ENCODE measurements around the gene ATP11A.
"Not testable (repeated sequence)": the region's sequence is repeated elsewhere in the genome, so short reads cannot be mapped to it uniquely, and the experiment has no call there.

Gene ATP11A

GRCh38 chr13:112872657-112873631 is 183.1 kb downstream of the ATP11A start:
- H3K27ac ChIP-seq (ENCODE audit: low read length); H3K4me1 ChIP-seq (ENCODE audit: control insufficient read depth in 1 of 2, insufficient read depth in 2 of 2, low read length in 2 of 2); H3K9me3 ChIP-seq (ENCODE audit: control insufficient read depth in 1 of 2, low read length in 2 of 2); H3K27me3 ChIP-seq (ENCODE audit: low read depth, low read length); H3K4me3 ChIP-seq (ENCODE audit: low read depth in 1 of 2, low read length in 2 of 2): not testable (repeated sequence)
- H3K36me3 ChIP-seq (ENCODE audit: control insufficient read depth in 1 of 2, insufficient read depth in 2 of 2, low read length in 2 of 2): peaks cover 4 to 30% of the 10 kb centered on the region in 2 donors

GRCh38 chr13:112873851-112874750 is 184.3 kb downstream of the ATP11A start:
- no peaks in the 10 kb centered on the region for H3K9me3 ChIP-seq (ENCODE audit: control insufficient read depth in 1 of 2, low read length in 2 of 2)
- H3K27ac ChIP-seq (ENCODE audit: low read length): no peak overlapping the region
- H3K36me3 ChIP-seq (ENCODE audit: control insufficient read depth in 1 of 2, insufficient read depth in 2 of 2, low read length in 2 of 2): peaks cover 9 to 39% of the 10 kb centered on the region in 2 donors
- no peak overlapping the region for H3K4me3 ChIP-seq (ENCODE audit: low read depth in 1 of 2, low read length in 2 of 2)
- peaks cover 0 to 5% of the 10 kb centered on the region in 2 donors for H3K4me1 ChIP-seq (ENCODE audit: control insufficient read depth in 1 of 2, insufficient read depth in 2 of 2, low read length in 2 of 2)
- no peaks in the 10 kb centered on the region for H3K27me3 ChIP-seq (ENCODE audit: low read depth, low read length)

DNA sequence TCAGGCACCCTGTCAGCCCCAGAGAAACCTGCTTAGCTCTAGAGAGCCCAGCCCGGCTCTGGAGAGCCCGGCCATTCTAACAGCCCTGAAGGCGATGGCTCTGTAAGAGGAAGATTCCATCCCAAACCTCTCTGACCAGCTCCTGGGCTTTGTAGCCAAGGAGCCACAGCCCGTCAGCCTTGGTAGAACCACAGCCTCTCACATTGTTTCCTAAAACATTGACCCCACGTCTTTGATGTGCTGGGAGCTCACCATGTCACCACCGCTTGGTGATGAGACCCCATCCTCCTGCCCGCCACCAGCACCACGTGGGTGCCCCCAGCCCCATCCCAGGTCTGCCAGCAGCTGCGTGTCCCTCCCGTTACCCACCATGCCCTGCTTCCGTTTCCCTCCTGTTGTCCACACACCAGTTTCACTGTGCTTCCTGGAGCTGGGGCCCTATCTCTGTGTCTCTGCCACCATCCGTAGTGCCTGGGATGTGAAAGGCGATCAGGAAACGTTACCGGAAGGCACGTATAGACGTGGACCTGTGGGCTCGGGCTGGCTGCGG is 185.0 kb downstream of the ATP11A start:
- H3K27ac ChIP-seq (ENCODE audit: low read length): no peak overlapping the region
- peaks cover 9 to 39% of the 10 kb centered on the region in 2 donors for H3K36me3 ChIP-seq (ENCODE audit: control insufficient read depth in 1 of 2, insufficient read depth in 2 of 2, low read length in 2 of 2)
- no peaks in the 10 kb centered on the region for H3K27me3 ChIP-seq (ENCODE audit: low read depth, low read length)

GRCh38 chr13:112875627-112876026 is 185.8 kb downstream of the ATP11A start:
- Histone ChIP-seq H3K36me3 (ENCODE audit: control insufficient read depth in 1 of 2, insufficient read depth in 2 of 2, low read length in 2 of 2) (peaks cover 9 to 47% of the 10 kb centered on the region in 2 donors), H3K4me1 (ENCODE audit: control insufficient read depth in 1 of 2, insufficient read depth in 2 of 2, low read length in 2 of 2) (peaks cover 0 to 5% of the 10 kb centered on the region in 2 donors), H3K27ac (ENCODE audit: low read length) (no peak overlapping the region), H3K9me3 (ENCODE audit: control insufficient read depth in 1 of 2, low read length in 2 of 2) (no peaks in the 10 kb centered on the region), H3K27me3 (ENCODE audit: low read depth, low read length) (no peaks in the 10 kb centered on the region), H3K4me3 (ENCODE audit: low read depth in 1 of 2, low read length in 2 of 2) (no peak overlapping the region)

More for the DNA sequence above, 185.0 kb downstream of the ATP11A start:
- peaks cover 0 to 5% of the 10 kb centered on the region in 2 donors for H3K4me1 ChIP-seq (ENCODE audit: control insufficient read depth in 1 of 2, insufficient read depth in 2 of 2, low read length in 2 of 2)
- H3K9me3 ChIP-seq (ENCODE audit: control insufficient read depth in 1 of 2, low read length in 2 of 2): no peaks in the 10 kb centered on the region
- no peak overlapping the region for H3K4me3 ChIP-seq (ENCODE audit: low read depth in 1 of 2, low read length in 2 of 2)

DNA sequence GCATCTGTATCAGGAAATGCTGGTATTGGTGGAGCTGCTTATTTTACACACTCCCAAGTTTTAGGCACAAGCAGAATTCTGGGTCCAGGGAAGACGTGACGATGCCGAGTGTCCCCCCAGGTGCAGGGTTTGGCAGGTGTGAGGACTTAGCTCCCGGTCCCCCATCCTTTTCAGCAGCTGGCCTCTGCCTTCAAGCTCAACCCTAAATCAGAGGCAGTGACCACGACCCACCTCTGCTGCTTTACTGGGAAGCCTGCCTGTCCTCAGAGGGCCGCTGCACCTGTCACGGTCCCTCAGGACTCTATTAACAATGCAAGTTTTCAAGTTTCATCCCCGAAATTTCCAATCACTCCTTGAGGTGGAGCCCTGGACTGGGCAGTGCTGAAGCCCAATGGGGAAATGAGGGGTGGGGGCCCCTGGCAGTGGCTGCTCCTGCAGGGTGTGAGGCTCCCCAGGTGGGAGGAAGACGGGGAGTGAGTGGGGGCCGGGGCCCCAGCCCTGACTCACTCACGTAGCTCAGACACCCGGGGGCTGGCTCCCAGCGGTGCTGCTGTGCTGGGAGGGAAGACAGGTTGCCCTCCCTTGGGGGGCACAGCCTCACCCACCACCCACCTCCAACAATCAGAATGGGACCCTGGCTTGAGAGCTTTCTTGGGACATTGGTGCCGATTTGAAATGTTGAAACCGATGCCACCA is 186.6 kb downstream of the ATP11A start:
- H3K9me3 ChIP-seq (ENCODE audit: control insufficient read depth in 1 of 2, low read length in 2 of 2): no peaks in the 10 kb centered on the region
- peaks cover 12 to 55% of the 10 kb centered on the region in 2 donors for H3K36me3 ChIP-seq (ENCODE audit: control insufficient read depth in 1 of 2, insufficient read depth in 2 of 2, low read length in 2 of 2)
- H3K4me3 ChIP-seq (ENCODE audit: low read depth in 1 of 2, low read length in 2 of 2): no peak overlapping the region
- no peaks in the 10 kb centered on the region for H3K27me3 ChIP-seq (ENCODE audit: low read depth, low read length)
- H3K27ac ChIP-seq (ENCODE audit: low read length): no peak overlapping the region
- peaks cover 0 to 5% of the 10 kb centered on the region in 2 donors for H3K4me1 ChIP-seq (ENCODE audit: control insufficient read depth in 1 of 2, insufficient read depth in 2 of 2, low read length in 2 of 2)

- Histone ChIP-seq H3K27me3 (ENCODE audit: low read depth, low read length) (no peaks in the 10 kb centered on the region), H3K27ac (ENCODE audit: low read length) (no peak overlapping the region), H3K4me3 (ENCODE audit: low read depth in 1 of 2, low read length in 2 of 2) (no peak overlapping the region), H3K9me3 (ENCODE audit: control insufficient read depth in 1 of 2, low read length in 2 of 2) (no peaks in the 10 kb centered on the region), H3K4me1 (ENCODE audit: control insufficient read depth in 1 of 2, insufficient read depth in 2 of 2, low read length in 2 of 2) (peaks cover 0 to 5% of the 10 kb centered on the region in 2 donors), H3K36me3 (ENCODE audit: control insufficient read depth in 1 of 2, insufficient read depth in 2 of 2, low read length in 2 of 2) (peaks cover 12 to 57% of the 10 kb centered on the region in 2 donors)
Observed at GRCh38 chr13:112877066-112877465, 187.2 kb downstream of the ATP11A start.

DNA sequence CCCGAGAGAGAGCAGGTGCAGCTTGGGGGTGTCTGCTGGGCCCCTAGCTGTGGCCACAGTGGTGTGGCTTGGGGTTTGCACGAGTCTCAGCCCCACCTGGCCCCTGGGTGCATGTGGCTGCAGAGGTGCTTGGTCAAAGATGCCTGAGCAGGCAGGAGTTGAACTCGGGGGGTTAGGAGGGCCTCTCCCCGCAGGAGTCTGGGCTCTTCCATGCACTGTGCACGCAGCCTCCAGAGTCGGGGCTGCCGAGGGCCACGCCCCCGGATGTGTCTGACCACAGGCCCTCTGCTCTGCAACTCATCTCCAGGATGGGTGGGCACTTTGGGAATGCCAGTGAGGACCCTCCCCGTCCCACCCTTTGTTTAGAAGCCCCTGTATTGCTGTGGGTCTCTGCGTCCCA is 187.7 kb downstream of the ATP11A start:
- peaks cover 12 to 62% of the 10 kb centered on the region in 2 donors for H3K36me3 ChIP-seq (ENCODE audit: control insufficient read depth in 1 of 2, insufficient read depth in 2 of 2, low read length in 2 of 2)
- peaks cover 0 to 5% of the 10 kb centered on the region in 2 donors for H3K4me1 ChIP-seq (ENCODE audit: control insufficient read depth in 1 of 2, insufficient read depth in 2 of 2, low read length in 2 of 2)
- no peak overlapping the region for H3K27ac ChIP-seq (ENCODE audit: low read length)
- H3K27me3 ChIP-seq (ENCODE audit: low read depth, low read length): no peaks in the 10 kb centered on the region
- no peaks in the 10 kb centered on the region for H3K9me3 ChIP-seq (ENCODE audit: control insufficient read depth in 1 of 2, low read length in 2 of 2)
- H3K4me3 ChIP-seq (ENCODE audit: low read depth in 1 of 2, low read length in 2 of 2): no peak overlapping the region

DNA sequence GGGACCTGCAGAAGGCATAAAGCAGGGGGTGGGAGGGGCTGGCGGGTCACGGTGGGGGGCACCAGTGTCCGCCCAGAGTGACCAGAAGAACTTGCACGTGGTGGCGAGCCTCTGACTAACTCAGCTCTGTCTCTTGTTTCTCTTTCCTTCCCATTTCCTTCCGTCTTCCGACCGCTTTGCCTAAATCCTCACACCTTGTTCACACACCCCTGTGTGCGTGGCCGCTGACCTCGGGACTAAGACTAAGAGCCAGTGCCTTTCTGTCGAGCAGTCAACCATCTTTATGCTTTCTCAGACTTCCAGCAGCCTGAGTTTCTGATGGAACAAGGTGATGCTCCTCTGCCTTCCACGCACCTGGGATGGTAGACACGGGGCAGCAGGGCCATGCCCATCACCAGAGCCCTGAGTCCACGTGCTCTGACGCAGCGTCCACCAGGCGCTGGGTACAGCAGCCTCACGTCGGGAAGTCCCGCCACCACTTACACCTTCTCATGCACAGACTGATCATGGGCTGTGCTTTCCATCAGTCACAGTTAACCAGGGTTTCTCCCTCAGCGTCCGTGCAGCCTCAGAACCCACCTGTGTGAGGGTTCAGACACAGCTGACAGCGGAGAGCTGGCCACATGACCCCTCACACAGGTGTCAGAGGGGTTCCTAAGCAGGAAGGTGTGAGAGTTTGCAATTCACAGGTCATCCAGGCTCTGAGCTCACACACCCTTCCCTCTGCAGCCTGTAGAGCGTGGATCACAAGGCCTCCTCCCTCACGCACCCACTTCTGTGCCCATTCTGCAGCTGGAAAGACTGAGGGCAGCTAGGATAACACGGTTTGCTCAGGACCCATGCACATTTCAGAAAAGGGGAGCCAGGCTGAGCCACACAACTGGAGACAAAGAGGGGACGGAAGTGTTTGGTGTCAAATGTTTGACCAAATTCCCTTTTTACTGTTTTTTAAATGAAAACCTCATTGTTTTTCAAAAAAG is 188.4 kb downstream of the ATP11A start:
- H3K4me3 ChIP-seq (ENCODE audit: low read depth in 1 of 2, low read length in 2 of 2): no peak overlapping the region
- peaks cover 12 to 69% of the 10 kb centered on the region in 2 donors for H3K36me3 ChIP-seq (ENCODE audit: control insufficient read depth in 1 of 2, insufficient read depth in 2 of 2, low read length in 2 of 2)
- H3K27me3 ChIP-seq (ENCODE audit: low read depth, low read length): no peaks in the 10 kb centered on the region
- H3K9me3 ChIP-seq (ENCODE audit: control insufficient read depth in 1 of 2, low read length in 2 of 2): no peaks in the 10 kb centered on the region
- H3K27ac ChIP-seq (ENCODE audit: low read length): no peak overlapping the region
- H3K4me1 ChIP-seq (ENCODE audit: control insufficient read depth in 1 of 2, insufficient read depth in 2 of 2, low read length in 2 of 2): peaks cover 0 to 5% of the 10 kb centered on the region in 2 donors

- Histone ChIP-seq H3K27me3 (ENCODE audit: low read depth, low read length) (no peaks in the 10 kb centered on the region), H3K9me3 (ENCODE audit: control insufficient read depth in 1 of 2, low read length in 2 of 2) (no peaks in the 10 kb centered on the region), H3K4me3 (ENCODE audit: low read depth in 1 of 2, low read length in 2 of 2) (no peak overlapping the region), H3K4me1 (ENCODE audit: control insufficient read depth in 1 of 2, insufficient read depth in 2 of 2, low read length in 2 of 2) (peaks cover 0 to 3% of the 10 kb centered on the region in 2 donors), H3K36me3 (ENCODE audit: control insufficient read depth in 1 of 2, insufficient read depth in 2 of 2, low read length in 2 of 2) (peaks cover 12 to 70% of the 10 kb centered on the region in 2 donors), H3K27ac (ENCODE audit: low read length) (no peak overlapping the region)
Observed at GRCh38 chr13:112879283-112879833, 189.5 kb downstream of the ATP11A start.

All from muscle layer of duodenum (tissue), 2 donors.